ENCODE measurements around the gene POLR1E. TPM values are rescaled to one million over a fixed set of nuclear protein-coding genes. Genes with fewer than 3 reads are reported as not detected.

Gene POLR1E
- total and polyA plus RNA-seq, 2 of the 8 experiments (the other 6 are each of a cell fraction or from before 2014, with no cell fraction given) = 16.0 to 40.0 TPM

DNA sequence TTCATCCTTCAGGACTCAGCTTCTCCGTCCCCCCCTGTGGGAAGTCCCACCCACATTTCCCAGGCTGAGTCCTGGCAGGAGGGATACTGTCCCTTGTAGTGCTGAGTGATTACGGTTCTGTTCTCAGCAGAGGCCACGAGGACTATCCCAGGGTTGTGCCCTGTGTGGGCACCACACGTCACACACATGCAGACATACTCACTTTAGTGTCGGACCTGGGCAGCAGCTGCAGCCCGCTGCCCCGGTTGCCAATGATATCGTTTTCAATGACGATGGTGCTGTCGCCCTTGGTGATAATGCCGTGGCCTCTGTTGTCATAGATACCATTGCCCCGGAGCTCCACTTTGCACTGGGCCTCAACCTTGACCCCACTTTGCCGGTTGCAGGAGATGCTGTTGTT, 32.2 kb downstream of the POLR1E start (continued):
- no peak for TF ChIP-seq SIRT6 (IDR thresholded peaks at IDR 0.05; ENCODE audit: low read length)

Measured in H1 (cell line).